ENCODE results near the gene OR10D3.

DNA sequence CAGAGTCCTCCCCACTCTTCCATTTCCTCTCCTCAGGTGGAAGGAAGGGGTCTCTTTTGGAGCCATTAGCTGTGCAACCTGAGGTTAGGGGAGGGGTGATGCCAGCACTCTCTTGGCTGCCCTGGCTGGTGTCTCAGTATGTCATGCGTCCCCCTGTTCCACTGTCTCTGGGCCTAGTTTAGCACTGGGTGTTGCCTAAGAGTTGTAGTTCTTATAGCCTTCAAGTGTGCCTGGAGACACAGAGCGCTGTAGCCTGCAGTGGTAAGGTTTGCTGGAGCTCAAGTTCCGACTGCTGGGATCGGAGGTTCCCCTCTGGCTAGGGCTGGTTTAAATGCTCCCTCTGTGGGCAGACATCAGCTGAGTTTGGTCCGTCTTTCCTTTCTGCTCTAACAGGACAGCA is 20.9 kb downstream of the OR10D3 start:
- TF ChIP-seq, protein P1, sequence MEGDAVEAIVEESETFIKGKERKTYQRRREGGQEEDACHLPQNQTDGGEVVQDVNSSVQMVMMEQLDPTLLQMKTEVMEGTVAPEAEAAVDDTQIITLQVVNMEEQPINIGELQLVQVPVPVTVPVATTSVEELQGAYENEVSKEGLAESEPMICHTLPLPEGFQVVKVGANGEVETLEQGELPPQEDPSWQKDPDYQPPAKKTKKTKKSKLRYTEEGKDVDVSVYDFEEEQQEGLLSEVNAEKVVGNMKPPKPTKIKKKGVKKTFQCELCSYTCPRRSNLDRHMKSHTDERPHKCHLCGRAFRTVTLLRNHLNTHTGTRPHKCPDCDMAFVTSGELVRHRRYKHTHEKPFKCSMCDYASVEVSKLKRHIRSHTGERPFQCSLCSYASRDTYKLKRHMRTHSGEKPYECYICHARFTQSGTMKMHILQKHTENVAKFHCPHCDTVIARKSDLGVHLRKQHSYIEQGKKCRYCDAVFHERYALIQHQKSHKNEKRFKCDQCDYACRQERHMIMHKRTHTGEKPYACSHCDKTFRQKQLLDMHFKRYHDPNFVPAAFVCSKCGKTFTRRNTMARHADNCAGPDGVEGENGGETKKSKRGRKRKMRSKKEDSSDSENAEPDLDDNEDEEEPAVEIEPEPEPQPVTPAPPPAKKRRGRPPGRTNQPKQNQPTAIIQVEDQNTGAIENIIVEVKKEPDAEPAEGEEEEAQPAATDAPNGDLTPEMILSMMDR (IDR thresholded peaks at IDR 0.05), result no peak
- TF ChIP-seq POLR2A (IDR thresholded peaks at IDR 0.05), result no peak

Data from adrenal gland (tissue), 5 donors.